Measurements from ENCODE around the gene CHRNA4. TPM values are rescaled to one million over a fixed set of nuclear protein-coding genes. Genes with fewer than 3 reads are reported as not detected.
A peak's percentile ranks its signal among the peaks of the same experiment; 100 is the strongest.

The CHRNA4 gene
- total and polyA plus RNA-seq, 2 of the 13 experiments (the other 11 are each of a cell fraction or from before 2014, with no cell fraction given), result not detected

GRCh38 chr20:63409834-63410435 lies 48.8 kb upstream of the CHRNA4 start:
- no peak for ATAC-seq
- 78% methylated on average over 19 of the region's 23 CpGs for WGBS (ENCODE audit: low lambda C conversion rate)
- BruUV-seq (replicated peaks), result no TSS peak
- Histone ChIP-seq H3K9ac (ENCODE audit: insufficient read depth, low read depth, low read length) (no peak overlapping the region), H3K4me2 (ENCODE audit: low read depth, low read length) (no peak overlapping the region), H2AFZ (ENCODE audit: low read length) (no peak overlapping the region), H3K9me3 (ENCODE audit: low read length) (no peaks in the 10 kb centered on the region), H4K20me1 (ENCODE audit: insufficient read depth, low read length) (peaks cover 6% of the 10 kb centered on the region; the same call in 1 of the 2 replicates), H3K27me3 (ENCODE audit: control insufficient read depth in 1 of 2, insufficient read depth in 2 of 2, low read length in 2 of 2) (peaks cover 47 to 95% of the 10 kb centered on the region in 2 experiments), H3K79me2 (ENCODE audit: insufficient read depth, low read length) (no peaks in the 10 kb centered on the region), H3K4me1 (ENCODE audit: insufficient read depth, low read length) (no peaks in the 10 kb centered on the region; the same call in 1 of the 2 replicates), H3K36me3 (replicated peaks in 1 of 2; ENCODE audit: control insufficient read depth in 1 of 2, insufficient read depth in 2 of 2, low read length in 2 of 2) (no peaks in the 10 kb centered on the region), H3K4me3 (replicated peaks in 1 of 3; ENCODE audit: insufficient read depth in 1 of 3, low read depth in 2 of 3, low read length in 3 of 3) (no peak overlapping the region), H3K27ac (ENCODE audit: extremely low read length, insufficient read depth, low read length) (no peak overlapping the region)
- no peak for FAIRE-seq
- TF ChIP-seq GABPA (IDR thresholded peaks at IDR 0.05; ENCODE audit: low read depth, low read length), result peak; percentile 45; the same call in 1 of the 2 replicates
- peak; percentile 45 for TF ChIP-seq GABPA (CRISPR knock-in tag; IDR thresholded peaks at IDR 0.05; ENCODE audit: low read depth)
- TF ChIP-seq ZNF567 (CRISPR knock-in tag; IDR thresholded peaks at IDR 0.05; ENCODE audit: borderline replicate concordance), result no peak
- TF ChIP-seq ZNF768 (CRISPR knock-in tag; IDR thresholded peaks at IDR 0.05), result peak; percentile 18; the same call in 1 of the 2 replicates
- no peak for DNase-seq (ENCODE audit: low spot score)
- ChIA-PET POLR2A (no interaction called here), CTCF (ENCODE audit: low intra/inter-chr PET ratio, low total read pairs) (interaction anchor here (0.5 kb wide), 1 partner anchor 26 kb away, joined by 3 read pairs; no protein-coding TSS in a partner anchor)
- intact Hi-C loops (cut with micrococcal nuclease; ENCODE audit: unreplicated experiment), result no loop called here
- in situ Hi-C loops (cut with HindIII; ENCODE audit: extremely low pct_ligation_motif_present, low pct_unique_long_range_greater_than_20kb), result no loop called here

GRCh38 chr20:63409066-63409833 lies 48.1 kb upstream of the CHRNA4 start:
- Histone ChIP-seq H4K20me1 (ENCODE audit: insufficient read depth, low read length) (peaks cover 6% of the 10 kb centered on the region; the same call in 1 of the 2 replicates), H3K27ac (ENCODE audit: extremely low read length, insufficient read depth, low read length) (no peak overlapping the region), H3K36me3 (replicated peaks in 1 of 2; ENCODE audit: control insufficient read depth in 1 of 2, insufficient read depth in 2 of 2, low read length in 2 of 2) (no peaks in the 10 kb centered on the region), H3K4me3 (replicated peaks in 1 of 3; ENCODE audit: insufficient read depth in 1 of 3, low read depth in 2 of 3, low read length in 3 of 3) (no peak overlapping the region), H3K9me3 (ENCODE audit: low read length) (no peaks in the 10 kb centered on the region), H3K4me2 (ENCODE audit: low read depth, low read length) (no peak overlapping the region), H3K4me1 (ENCODE audit: insufficient read depth, low read length) (no peaks in the 10 kb centered on the region; the same call in 1 of the 2 replicates), H3K9ac (ENCODE audit: insufficient read depth, low read depth, low read length) (no peak overlapping the region), H2AFZ (ENCODE audit: low read length) (no peak overlapping the region), H3K79me2 (ENCODE audit: insufficient read depth, low read length) (no peaks in the 10 kb centered on the region), H3K27me3 (ENCODE audit: control insufficient read depth in 1 of 2, insufficient read depth in 2 of 2, low read length in 2 of 2) (peaks cover 48 to 94% of the 10 kb centered on the region in 2 experiments)
- ATAC-seq, result no peak
- no peak for DNase-seq (ENCODE audit: low spot score)
- FAIRE-seq, result no peak
- no TSS peak for BruUV-seq (replicated peaks)
- ChIA-PET CTCF (ENCODE audit: low intra/inter-chr PET ratio, low total read pairs) (interaction anchor here (0.5 kb wide), 1 partner anchor 26 kb away, joined by 3 read pairs; no protein-coding TSS in a partner anchor), POLR2A (no interaction called here)
- 54% methylated on average over 20 of the region's 21 CpGs for WGBS (ENCODE audit: low lambda C conversion rate)
- intact Hi-C loops (cut with micrococcal nuclease; ENCODE audit: unreplicated experiment), result no loop called here
- in situ Hi-C loops (cut with HindIII; ENCODE audit: extremely low pct_ligation_motif_present, low pct_unique_long_range_greater_than_20kb), result no loop called here
- TF ChIP-seq ZNF468 (CRISPR knock-in tag; IDR thresholded peaks at IDR 0.05), result no peak
- TF ChIP-seq ATF7 (IDR thresholded peaks at IDR 0.05), result no peak
- no peak for TF ChIP-seq ATF7 (CRISPR knock-in tag; IDR thresholded peaks at IDR 0.05)
- peak; percentile 23; the same call in 1 of the 2 replicates for TF ChIP-seq GABPB1 (CRISPR knock-in tag; IDR thresholded peaks at IDR 0.05)
- TF ChIP-seq, protein P1, sequence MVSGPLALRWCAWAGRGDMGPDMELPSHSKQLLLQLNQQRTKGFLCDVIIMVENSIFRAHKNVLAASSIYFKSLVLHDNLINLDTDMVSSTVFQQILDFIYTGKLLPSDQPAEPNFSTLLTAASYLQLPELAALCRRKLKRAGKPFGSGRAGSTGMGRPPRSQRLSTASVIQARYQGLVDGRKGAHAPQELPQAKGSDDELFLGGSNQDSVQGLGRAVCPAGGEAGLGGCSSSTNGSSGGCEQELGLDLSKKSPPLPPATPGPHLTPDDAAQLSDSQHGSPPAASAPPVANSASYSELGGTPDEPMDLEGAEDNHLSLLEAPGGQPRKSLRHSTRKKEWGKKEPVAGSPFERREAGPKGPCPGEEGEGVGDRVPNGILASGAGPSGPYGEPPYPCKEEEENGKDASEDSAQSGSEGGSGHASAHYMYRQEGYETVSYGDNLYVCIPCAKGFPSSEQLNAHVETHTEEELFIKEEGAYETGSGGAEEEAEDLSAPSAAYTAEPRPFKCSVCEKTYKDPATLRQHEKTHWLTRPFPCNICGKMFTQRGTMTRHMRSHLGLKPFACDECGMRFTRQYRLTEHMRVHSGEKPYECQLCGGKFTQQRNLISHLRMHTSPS (CRISPR knock-in tag; IDR thresholded peaks at IDR 0.05; ENCODE audit: low read depth), result no peak
- TF ChIP-seq, protein P2, sequence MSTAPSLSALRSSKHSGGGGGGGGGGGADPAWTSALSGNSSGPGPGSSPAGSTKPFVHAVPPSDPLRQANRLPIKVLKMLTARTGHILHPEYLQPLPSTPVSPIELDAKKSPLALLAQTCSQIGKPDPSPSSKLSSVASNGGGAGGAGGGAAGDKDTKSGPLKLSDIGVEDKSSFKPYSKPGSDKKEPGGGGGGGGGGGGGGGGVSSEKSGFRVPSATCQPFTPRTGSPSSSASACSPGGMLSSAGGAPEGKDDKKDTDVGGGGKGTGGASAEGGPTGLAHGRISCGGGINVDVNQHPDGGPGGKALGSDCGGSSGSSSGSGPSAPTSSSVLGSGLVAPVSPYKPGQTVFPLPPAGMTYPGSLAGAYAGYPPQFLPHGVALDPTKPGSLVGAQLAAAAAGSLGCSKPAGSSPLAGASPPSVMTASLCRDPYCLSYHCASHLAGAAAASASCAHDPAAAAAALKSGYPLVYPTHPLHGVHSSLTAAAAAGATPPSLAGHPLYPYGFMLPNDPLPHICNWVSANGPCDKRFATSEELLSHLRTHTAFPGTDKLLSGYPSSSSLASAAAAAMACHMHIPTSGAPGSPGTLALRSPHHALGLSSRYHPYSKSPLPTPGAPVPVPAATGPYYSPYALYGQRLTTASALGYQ (CRISPR knock-in tag; IDR thresholded peaks at IDR 0.05), result no peak
